Measurements from ENCODE around the gene TECPR1.
A peak's percentile ranks its signal among the peaks of the same experiment; 100 is the strongest.

Gene TECPR1

DNA sequence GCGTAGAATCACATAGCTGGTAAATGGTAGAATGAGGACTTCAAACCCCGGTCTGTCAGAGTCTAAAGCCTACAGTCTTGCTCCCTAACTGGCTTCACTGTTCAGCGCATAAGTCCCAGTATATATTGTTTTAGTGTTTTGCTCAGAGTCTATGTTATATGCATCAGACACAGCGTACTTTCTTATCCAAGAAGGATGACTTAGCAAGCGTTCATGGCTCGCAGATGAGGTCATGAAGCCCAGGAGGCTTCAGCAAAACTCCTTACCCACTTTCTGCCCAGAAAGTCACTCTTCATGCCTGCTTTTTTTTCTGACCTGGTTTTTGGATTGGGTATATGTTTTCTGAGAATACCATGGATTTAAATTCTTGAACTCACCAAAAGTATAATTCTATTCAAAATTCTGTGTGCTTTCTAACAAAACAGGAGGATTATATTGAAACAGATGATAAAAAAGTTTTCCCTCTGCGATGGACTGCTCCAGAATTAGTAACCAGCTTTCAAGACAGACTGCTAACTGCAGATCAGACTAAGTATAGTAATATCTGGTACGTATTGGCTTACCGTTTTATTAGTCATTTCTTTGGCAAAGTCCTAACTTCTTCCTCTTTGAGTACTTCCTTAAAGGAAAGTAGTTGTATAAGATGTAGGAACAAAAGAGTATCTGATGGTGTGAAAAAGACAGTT is 65.4 kb downstream of the TECPR1 start:
- no peak for DNase-seq

- no peak for DNase-seq
Measured at GRCh38 chr7:98185101-98185500, 66.9 kb downstream of the TECPR1 start.

DNA sequence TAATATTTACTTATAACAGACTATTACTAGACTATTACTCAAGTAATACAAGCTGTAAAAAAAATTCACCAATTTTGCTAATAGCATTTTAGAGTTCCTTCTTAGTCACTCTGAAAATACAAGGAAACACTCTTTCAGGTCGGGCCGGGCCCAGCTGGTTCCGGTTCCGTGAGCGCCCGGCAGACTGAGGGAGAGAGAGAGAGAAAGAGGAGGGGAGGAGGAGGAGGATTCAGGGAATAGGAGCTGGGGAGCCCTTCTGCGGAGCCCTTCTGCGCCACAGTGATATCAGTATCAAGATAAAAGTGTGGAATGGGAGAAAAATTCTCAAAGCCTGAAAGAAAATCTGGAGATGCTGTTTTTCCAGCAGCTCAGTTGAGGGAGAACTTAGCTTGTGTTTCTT is 71.3 kb downstream of the TECPR1 start:
- no peak for DNase-seq

- no peak for DNase-seq
Measured at GRCh38 chr7:98178762-98179490, 73.1 kb downstream of the TECPR1 start.

GRCh38 chr7:98178321-98178720 is 73.7 kb downstream of the TECPR1 start:
- peak; percentile 93 for DNase-seq

- no peak for DNase-seq
Measured at GRCh38 chr7:98177553-98177952, 74.5 kb downstream of the TECPR1 start.

GRCh38 chr7:98175260-98175940 is 76.6 kb downstream of the TECPR1 start:
- no peak for DNase-seq

DNA sequence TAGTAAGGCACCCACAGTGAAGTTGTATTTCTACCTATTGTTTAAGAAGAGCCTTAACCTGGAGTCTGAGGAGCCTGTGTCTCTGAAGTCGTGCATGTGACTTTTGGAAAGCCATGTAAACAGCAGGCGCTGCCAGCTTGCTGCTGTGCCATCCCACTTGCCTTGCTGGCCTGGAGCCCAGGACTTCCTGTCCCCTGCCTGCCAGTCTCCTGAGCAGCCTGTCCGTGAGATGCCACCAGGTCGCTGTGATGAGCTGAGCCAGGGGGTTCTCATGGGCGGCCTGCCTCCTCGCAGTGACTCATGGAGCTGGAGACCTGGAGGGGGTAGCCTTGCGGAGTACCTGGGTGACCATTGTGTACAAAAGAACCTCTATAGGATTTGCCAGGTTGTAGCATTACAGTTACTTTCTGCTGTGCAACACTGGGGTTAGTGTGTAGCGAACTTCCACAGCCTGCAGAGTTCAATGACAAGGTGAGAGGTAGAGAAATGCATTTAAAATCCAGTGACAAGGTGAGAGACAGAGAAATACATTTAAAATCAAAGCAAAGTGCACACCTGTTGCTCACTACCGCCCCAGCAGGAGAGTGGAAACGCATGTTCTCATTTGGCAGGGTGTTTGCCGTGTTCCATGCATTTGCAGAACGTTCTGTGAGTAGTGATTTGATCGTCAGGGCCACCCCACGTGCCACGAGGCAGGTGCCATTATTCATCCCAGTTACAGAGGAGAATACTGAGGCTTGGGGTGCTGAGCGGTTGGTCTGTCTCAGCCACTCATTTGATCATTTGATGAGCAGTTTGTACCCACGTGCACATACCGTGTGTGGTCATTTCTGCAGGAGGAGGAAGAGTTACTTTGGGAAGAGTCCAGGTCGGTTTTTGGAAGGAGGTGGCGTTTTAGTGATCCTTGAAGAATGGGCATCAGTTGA is 77.4 kb downstream of the TECPR1 start:
- peak; percentile 54 for DNase-seq

GRCh38 chr7:98171449-98171848 is 80.6 kb downstream of the TECPR1 start:
- no peak for DNase-seq

GRCh38 chr7:98170966-98171365 is 81.1 kb downstream of the TECPR1 start:
- no peak for DNase-seq

GRCh38 chr7:98168904-98169621 is 83.0 kb downstream of the TECPR1 start:
- DNase-seq: no peak

- peak; percentile 45 for DNase-seq
Measured at GRCh38 chr7:98168181-98168903, 83.7 kb downstream of the TECPR1 start.

- DNase-seq: no peak
Measured at GRCh38 chr7:98167653-98168052, 84.4 kb downstream of the TECPR1 start.

- no peak for DNase-seq
Measured at GRCh38 chr7:98166668-98166970, 85.4 kb downstream of the TECPR1 start.

- no peak for DNase-seq
Measured at GRCh38 chr7:98165827-98166667, 86.0 kb downstream of the TECPR1 start.
